GM12878 (cell line): ENCODE measurements around the gene SYNGR3. TPM values are rescaled to one million over a fixed set of nuclear protein-coding genes. Genes with fewer than 3 reads are reported as not detected.

Source experiments
- CBFB ChIP-seq: IDR thresholded peaks from 2 replicates; pipeline ENCODE4 v1.6.1; 2016; ENCODE audit warnings: antibody characterized with exemption, low read depth
- HDGF ChIP-seq: fragments of 450-650 bp; IDR thresholded peaks from 2 replicates; pipeline ENCODE4 v1.6.1; 2016; ENCODE audit warnings: antibody characterized with exemption
- HSF1 ChIP-seq: fragments of 150-350 bp; IDR thresholded peaks from 2 replicates; pipeline ENCODE4 v1.6.1; 2014; ENCODE audit warnings: mild to moderate bottlenecking, low read depth, low read length
- IRF4 ChIP-seq: IDR thresholded peaks from 2 replicates; pipeline ENCODE4 v1.6.1; 2011; ENCODE audit warnings: low read depth, low read length
- IRF5 ChIP-seq: fragments of 450-650 bp; IDR thresholded peaks from 2 replicates; pipeline ENCODE4 v1.6.1; 2017; ENCODE audit warnings: borderline replicate concordance
- MAX ChIP-seq: IDR thresholded peaks from 2 replicates; pipeline ENCODE4 v1.6.1; 2012; ENCODE audit warnings: low read depth, low read length, improper control_type of control experiment
- MYB ChIP-seq: fragments of 150-350 bp; IDR thresholded peaks from 2 replicates; pipeline ENCODE4 v1.6.1; 2014; ENCODE audit warnings: mild to moderate bottlenecking, low read depth, low read length, borderline replicate concordance
- NFIC ChIP-seq: IDR thresholded peaks from 2 replicates; pipeline ENCODE4 v1.6.1; 2012; ENCODE audit warnings: low read depth, mild to moderate bottlenecking, inconsistent platforms, low read length, moderate library complexity
- NFXL1 ChIP-seq: fragments of 450-650 bp; IDR thresholded peaks from 2 replicates; pipeline ENCODE4 v1.6.1; 2017; ENCODE audit warnings: antibody characterized with exemption, mild to moderate bottlenecking, borderline replicate concordance
- NKRF ChIP-seq: fragments of 450-650 bp; conservative IDR thresholded peaks from 2 replicates; pipeline ENCODE4 v1.6.1; 2017; ENCODE audit warnings: mild to moderate bottlenecking, moderate library complexity
- NR2F1 ChIP-seq: fragments of 450-650 bp; conservative IDR thresholded peaks from 2 replicates; pipeline ENCODE4 v1.6.1; 2017; ENCODE audit warnings: mild to moderate bottlenecking
- NRF1 ChIP-seq: conservative IDR thresholded peaks from 2 replicates; pipeline ENCODE4 v1.6.1; 2011; ENCODE audit warnings: mild to moderate bottlenecking, low read depth, low read length, improper control_type of control experiment
- PRDM15 ChIP-seq: fragments of 450-650 bp; formaldehyde crosslinking; IDR thresholded peaks from 2 replicates; pipeline ENCODE4 v1.4.0; 2020; ENCODE audit warnings: mild to moderate bottlenecking, moderate library complexity
- SIX5 ChIP-seq: IDR thresholded peaks from 2 replicates; pipeline ENCODE4 v1.6.1; 2011; ENCODE audit warnings: mild to moderate bottlenecking, low read depth, low read length, moderate library complexity; ENCODE audit not compliant: severe bottlenecking
- SPI1 ChIP-seq: IDR thresholded peaks from 2 replicates; pipeline ENCODE4 v1.6.1; 2011; ENCODE audit warnings: low read depth, mild to moderate bottlenecking, low read length, moderate library complexity, borderline replicate concordance; ENCODE audit not compliant: insufficient read depth
- TCF12 ChIP-seq: IDR thresholded peaks from 2 replicates; pipeline ENCODE4 v1.6.1; 2011; ENCODE audit warnings: low read depth, mild to moderate bottlenecking, low read length
- ZBTB4 ChIP-seq: fragments of 450-650 bp; formaldehyde crosslinking; IDR thresholded peaks from 2 replicates; pipeline ENCODE4 v1.4.0; 2022; ENCODE audit warnings: mild to moderate bottlenecking, moderate library complexity
- polyA plus RNA-seq, 11 experiments: library from polyadenylated mRNA; depleted of rRNA in 4 of 11; unstranded in 6 of 11; stranded (reverse) in 5 of 11; fragments of >200 nt; fragmentation: Nextera tagmentation in 4 of 11; fragmentation: Illumina TruSeq in 1 of 11; extraction: Ambion mirVana in 4 of 11; extraction: Trizol in 1 of 11; gene quantifications; 1 replicate in 1 of 11; 2 replicates in 10 of 11; pipeline versions ENCODE4 v1.2.1 to v1.2.3, GENCODE V29; 2011 to 2016; ENCODE audit warnings: inconsistent platforms in 2 of 11, missing spikeins in 2 of 11, low read depth in 1 of 11
- total RNA-seq, 4 experiments: library from RNA; depleted of rRNA in 3 of 4; stranded (reverse); fragments of >200 nt in 3 of 4; fragmentation: Illumina TruSeq in 1 of 4; extraction: Trizol in 1 of 4; gene quantifications; 2 replicates each; pipeline versions ENCODE4 v1.2.1 to v1.2.3, GENCODE V29; 2013 to 2021

Gene SYNGR3
- total and polyA plus RNA-seq, 10 of the 15 experiments (the other 5 are each of a cell fraction or from before 2014, with no cell fraction given): 1.2 to 18.1 (median 6.6) TPM

- TF ChIP-seq PRDM15 (CRISPR knock-in tag) (no peak), HDGF (no peak), TCF12 (peak; percentile 65; the same call in 1 of the 2 replicates), MAX (peak; percentile 93), CBFB (peak; percentile 70), MYB (0 out of 2 replicates have a peak, but pooled peaks have one; percentile 59), NKRF (peak; percentile 91), IRF4 (peak; percentile 87), ZBTB4 (CRISPR knock-in tag) (no peak), HSF1 (0 out of 2 replicates have a peak, but pooled peaks have one; percentile 55), SPI1 (peak; percentile 48; the same call in 1 of the 2 replicates), NR2F1 (peak; percentile 64; the same call in 1 of the 2 replicates), SIX5 (peak; percentile 92), NFIC (no peak), IRF5 (no peak), NRF1 (no peak; the same call in 1 of the 2 replicates), NFXL1 (no peak)
Observed at GRCh38 chr16:1971796-1972489, 17.8 kb upstream of the SYNGR3 start, which contains the start of gene TBL3 (continued).
